Activated naive CD8-positive, alpha-beta T cell treated with anti-CD3 and anti-CD28 coated beads, Interleukin-2, amount 10 ng/mL, durations not matched to agents 7 days and 5 days (primary cell): ENCODE results near the gene CCNF. TPM values are rescaled to one million over a fixed set of nuclear protein-coding genes. Genes with fewer than 3 reads are reported as not detected.
A peak's percentile ranks its signal among the peaks of the same experiment; 100 is the strongest.

Experiments used
- ATAC-seq: fragments of 150-1000 bp; cut with Tn5 transposase; one replicate; pipeline ENCODE4 v1.10.0; 2021; ENCODE audit warnings: low read depth, moderate library complexity
- POLR2A ChIA-PET: fragments of 350-600 bp; sonication (Branson Sonifier 250); formaldehyde crosslinking; loops from one replicate; lab custom pipeline; 2021; ENCODE audit warnings: antibody characterized with exemption; lab: Charles Lee
- DNase-seq: peaks from one replicate; pipeline ENCODE4 v3.0.0; 2021
- H3K27ac Mint-ChIP-seq: one replicate; pipeline ENCODE4 v1.8.0; 2022; ENCODE audit warnings: mild to moderate bottlenecking, mixed read lengths
- H3K27me3 Mint-ChIP-seq: one replicate; pipeline ENCODE4 v1.8.0; 2022; ENCODE audit warnings: mild to moderate bottlenecking, moderate library complexity, mixed read lengths
- H3K36me3 Mint-ChIP-seq: one replicate; pipeline ENCODE4 v1.8.0; 2021; ENCODE audit warnings: mild to moderate bottlenecking, mixed read lengths
- H3K4me1 Mint-ChIP-seq: one replicate; pipeline ENCODE4 v1.8.0; 2021; ENCODE audit warnings: mixed read lengths
- H3K4me3 Mint-ChIP-seq: one replicate; pipeline ENCODE4 v1.8.0; 2022; ENCODE audit warnings: mild to moderate bottlenecking, moderate library complexity, mixed read lengths
- H3K9me3 Mint-ChIP-seq: one replicate; pipeline ENCODE4 v1.8.0; 2021; ENCODE audit warnings: mixed read lengths
- total RNA-seq, 2 experiments: library from RNA; stranded (reverse); gene quantifications; one replicate each; pipeline ENCODE4 v1.2.3, GENCODE V29; 2021

CCNF gene
- total RNA-seq, 2 experiments from 2014 or later = 67.7 to 70.5 TPM

DNA sequence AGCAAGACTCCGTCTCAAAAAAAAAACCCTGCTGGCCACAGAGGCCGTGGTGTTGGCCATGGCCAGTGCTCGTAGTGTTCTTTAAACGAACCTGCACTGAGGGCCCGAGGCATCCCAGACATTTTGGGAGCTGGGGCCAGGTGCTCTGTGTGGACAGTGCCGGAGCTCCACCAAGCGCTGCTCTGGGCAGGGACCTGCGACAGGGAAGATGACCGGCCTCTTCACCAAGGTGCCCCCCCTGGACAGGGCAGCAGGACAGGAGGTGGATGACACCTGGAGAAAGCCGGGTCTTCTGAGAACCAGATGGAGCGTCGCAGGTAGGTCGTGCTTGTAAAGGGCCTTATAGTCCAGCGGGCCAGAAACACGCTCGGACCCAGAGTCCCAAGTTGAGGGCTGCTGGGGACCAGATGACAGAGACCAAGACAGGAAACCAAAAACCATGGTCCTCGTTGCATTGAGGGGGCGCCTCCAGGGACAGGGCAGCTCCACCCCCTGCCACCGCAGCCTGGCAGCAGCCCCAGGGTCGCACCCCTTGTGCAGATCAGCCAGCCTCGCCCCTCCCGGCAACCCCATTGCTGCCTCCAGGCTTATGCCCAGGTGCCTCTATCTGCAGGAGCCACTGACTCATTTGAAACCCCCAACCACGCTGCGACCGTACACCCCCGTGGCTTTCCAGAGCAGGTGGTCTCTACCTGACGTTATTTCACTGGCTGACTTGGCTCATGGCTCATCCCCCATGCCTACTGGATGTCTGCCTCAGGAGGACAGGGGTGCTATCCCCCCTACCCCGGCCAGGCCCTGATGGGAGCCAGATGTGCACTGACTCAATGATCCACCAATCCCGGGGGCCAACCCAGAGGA lies 37.6 kb downstream of the CCNF start:
- ATAC-seq (no peak), DNase-seq (no peak)
- no peaks in the 10 kb centered on the region for H3K9me3 Mint-ChIP-seq
- H3K27ac Mint-ChIP-seq = no peak overlapping the region
- H3K27me3 Mint-ChIP-seq = peaks cover 41% of the 10 kb centered on the region
- peaks cover 4% of the 10 kb centered on the region for H3K36me3 Mint-ChIP-seq
- no peak overlapping the region for H3K4me3 Mint-ChIP-seq
- POLR2A ChIA-PET = interaction anchor here (1.1 kb wide), 1 partner anchor 46 kb away, joined by 3 read pairs; no protein-coding TSS in a partner anchor
- H3K4me1 Mint-ChIP-seq = peaks cover 6% of the 10 kb centered on the region

DNA sequence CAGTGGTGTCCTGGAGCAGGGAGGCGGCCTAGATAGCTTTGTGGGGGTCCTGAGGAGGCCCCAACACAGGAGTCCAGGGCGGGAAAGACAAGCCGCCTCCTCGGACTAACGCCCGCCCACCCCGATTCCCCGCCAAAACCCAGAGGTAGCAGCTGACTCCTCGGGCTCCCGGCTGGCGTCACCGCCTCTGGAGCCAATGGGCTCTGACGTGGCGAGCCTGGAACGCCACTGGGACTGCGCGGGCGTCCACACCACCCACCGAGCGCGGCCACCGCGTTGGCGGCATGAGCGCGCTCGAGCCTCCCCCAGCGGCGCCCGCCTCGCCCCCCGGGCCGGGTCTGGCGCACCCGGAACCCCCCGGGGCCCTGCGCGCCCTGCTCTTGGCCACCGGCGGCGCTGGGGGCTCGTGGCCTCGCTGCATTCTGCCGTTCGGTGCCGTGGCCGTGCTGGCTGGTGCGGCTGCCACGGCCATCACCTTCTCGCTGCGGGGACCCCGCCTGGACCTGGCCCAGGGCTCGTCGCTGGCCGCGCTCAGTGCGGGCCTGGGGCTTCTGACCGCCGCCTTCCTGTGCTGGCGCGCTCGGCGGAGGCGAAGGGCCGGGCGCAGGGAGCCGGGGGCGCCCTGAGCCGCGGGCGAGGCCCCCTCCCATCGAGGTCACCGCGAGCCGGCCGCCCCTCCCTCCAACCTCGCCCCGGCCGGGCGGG lies 38.4 kb downstream of the CCNF start:
- H3K9me3 Mint-ChIP-seq = no peaks in the 10 kb centered on the region
- POLR2A ChIA-PET = interaction anchor here (1.1 to 1.2 kb wide), 2 partner anchors 38 to 45 kb away, joined by 3 read pairs; partner anchors contain the start of gene CCNF
- no peak overlapping the region for H3K27ac Mint-ChIP-seq
- no peak overlapping the region for H3K4me3 Mint-ChIP-seq
- ATAC-seq (peak; percentile 20), DNase-seq (no peak)
- H3K36me3 Mint-ChIP-seq = peaks cover 4% of the 10 kb centered on the region
- peaks cover 43% of the 10 kb centered on the region for H3K27me3 Mint-ChIP-seq
- H3K4me1 Mint-ChIP-seq = peaks cover 6% of the 10 kb centered on the region

DNA sequence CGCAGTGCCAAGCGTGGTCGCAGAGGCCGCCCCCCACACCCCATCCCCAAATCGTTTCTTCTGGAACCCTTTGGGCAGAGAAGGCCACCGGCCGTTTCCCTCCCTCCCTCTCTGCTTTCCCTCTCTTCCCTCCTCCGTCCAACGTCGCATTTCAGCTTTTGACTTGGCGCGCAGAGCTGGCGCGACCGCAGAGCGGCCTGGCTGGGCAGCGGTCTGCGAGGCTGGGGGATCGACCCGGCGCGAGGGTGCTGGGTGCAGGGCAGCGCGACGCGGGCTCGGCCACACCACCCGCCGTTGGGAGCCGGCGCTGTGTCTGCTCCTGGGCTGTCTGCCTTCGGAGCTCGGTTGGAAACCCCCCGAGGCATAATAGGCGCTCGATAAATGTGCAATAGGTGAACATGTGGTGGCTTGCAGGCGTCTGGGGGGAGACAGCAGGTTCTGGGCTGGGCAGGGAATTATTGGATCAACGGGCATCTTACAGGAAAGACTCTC lies 39.0 kb downstream of the CCNF start:
- no peak for DNase-seq
- no peak for ATAC-seq
- H3K27me3 Mint-ChIP-seq = peaks cover 49% of the 10 kb centered on the region
- H3K36me3 Mint-ChIP-seq = peaks cover 2% of the 10 kb centered on the region
- POLR2A ChIA-PET = interaction anchor here (1.2 to 1.3 kb wide), 2 partner anchors 9 to 39 kb away, joined by 3 to 4 read pairs; partner anchors contain the start of genes CCNF and TEDC2
- peak overlapping the region; percentile 51 for H3K4me3 Mint-ChIP-seq
- H3K27ac Mint-ChIP-seq = no peak overlapping the region
- H3K4me1 Mint-ChIP-seq = peaks cover 8% of the 10 kb centered on the region
- H3K9me3 Mint-ChIP-seq = no peaks in the 10 kb centered on the region

DNA sequence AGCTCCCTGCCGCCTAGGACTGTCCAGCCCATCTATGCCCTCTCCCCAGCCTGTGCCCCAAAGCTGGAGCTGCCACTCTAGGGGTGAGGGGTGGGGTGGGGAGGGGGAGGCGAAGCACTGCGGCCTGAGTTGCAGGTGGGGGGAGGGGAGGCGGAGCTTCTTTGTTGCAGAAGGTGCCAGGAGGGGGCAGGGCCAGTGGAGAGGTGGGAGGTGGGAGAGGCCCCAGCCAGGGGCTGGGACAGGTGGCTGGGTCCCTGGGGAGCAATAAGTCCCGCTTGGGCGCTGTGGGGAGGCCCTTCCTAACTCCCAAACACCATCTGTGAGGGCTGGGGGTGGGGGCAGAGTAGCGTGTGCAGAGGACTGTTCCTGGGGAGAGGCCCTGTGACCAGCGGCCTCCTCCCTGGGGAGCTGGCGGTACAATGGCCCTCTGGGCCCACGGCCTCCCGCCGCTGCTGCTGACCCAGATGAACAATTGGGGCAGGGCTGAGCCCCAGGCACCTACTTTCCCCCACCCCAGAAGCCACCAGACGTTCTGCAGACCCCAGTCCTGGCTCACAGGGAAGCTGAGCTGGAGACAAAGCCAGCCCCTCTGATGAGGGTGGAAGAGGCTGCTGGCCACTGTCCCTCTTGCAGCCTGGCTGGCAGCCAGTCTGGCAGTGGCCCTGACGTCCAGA lies 39.6 kb downstream of the CCNF start:
- H3K27ac Mint-ChIP-seq = no peak overlapping the region
- no peaks in the 10 kb centered on the region for H3K36me3 Mint-ChIP-seq
- H3K4me1 Mint-ChIP-seq = peaks cover 9% of the 10 kb centered on the region
- H3K9me3 Mint-ChIP-seq = no peaks in the 10 kb centered on the region
- ATAC-seq = no peak
- peaks cover 51% of the 10 kb centered on the region for H3K27me3 Mint-ChIP-seq
- DNase-seq = no peak
- POLR2A ChIA-PET = interaction anchor here (1.2 to 1.3 kb wide), 2 partner anchors 10 to 39 kb away, joined by 3 to 4 read pairs; partner anchors contain the start of genes CCNF and TEDC2
- no peak overlapping the region for H3K4me3 Mint-ChIP-seq

DNA sequence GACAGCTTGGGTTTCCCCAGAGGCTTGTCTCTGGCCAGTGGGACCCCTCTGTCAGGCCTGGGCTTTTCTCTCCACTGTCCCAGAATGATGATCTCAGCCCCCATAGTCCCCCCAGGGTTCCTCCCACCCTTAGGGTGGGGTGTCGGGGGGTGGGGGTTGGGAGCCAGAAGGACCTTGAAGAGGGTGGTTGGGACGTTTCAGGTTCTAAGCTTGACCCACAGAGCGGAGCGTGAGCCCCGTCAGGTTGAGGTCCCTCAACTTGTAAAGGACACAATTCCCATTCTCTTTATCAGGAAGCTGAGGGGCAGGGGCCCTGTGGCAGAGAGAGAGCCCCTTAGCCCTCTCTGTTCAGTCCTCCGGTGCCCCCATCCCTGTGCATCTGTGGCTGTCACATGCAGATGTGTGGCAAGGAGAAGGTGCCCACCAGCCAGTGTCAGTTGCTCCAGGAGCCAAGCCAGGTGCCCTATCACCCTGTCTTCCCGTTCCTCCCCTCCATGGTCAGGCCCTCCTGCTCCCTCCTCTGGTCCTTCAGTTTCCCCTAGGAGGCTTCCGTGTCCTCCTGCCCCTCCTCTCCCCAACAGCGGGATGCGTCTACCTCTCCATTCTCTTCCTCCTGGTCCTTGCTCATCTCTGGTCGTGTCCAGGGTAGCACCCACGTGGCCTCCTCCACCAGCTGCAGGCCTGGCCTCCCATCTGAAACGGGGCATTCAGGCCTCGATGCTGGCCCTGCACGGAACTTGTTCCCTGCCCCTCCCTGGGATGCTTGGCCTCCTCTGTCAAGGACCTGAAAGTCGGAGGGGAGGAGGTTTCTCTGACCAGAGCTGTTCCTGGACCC lies 40.4 kb downstream of the CCNF start:
- ATAC-seq (no peak), DNase-seq (no peak)
- Mint-ChIP-seq H3K27me3 (peaks cover 51% of the 10 kb centered on the region), H3K4me3 (no peak overlapping the region), H3K9me3 (no peaks in the 10 kb centered on the region), H3K27ac (no peak overlapping the region), H3K36me3 (no peaks in the 10 kb centered on the region), H3K4me1 (peaks cover 9% of the 10 kb centered on the region)
- POLR2A ChIA-PET = interaction anchor here (1.3 to 1.6 kb wide), 2 partner anchors 10 kb away, joined by 4 to 7 read pairs; partner anchors contain the start of gene TEDC2

DNA sequence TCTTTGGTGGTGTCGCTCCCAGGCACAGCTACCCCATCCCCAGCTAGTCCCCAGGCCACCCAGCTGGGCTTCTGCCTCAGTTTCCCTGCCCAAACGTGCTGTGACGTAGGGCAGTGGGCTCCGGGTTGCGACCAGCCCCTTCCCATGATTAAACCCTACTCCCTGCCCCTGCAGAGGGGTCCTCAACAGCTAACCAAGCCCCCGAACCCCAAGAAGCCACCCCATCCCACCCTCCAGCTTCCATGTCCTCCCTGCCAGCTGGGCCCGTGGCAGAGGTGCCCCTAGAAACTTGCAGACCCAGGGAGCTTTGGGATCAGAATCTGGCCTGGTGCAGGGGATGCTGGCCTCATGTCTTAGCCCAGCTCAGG lies 41.0 kb downstream of the CCNF start:
- no peaks in the 10 kb centered on the region for H3K9me3 Mint-ChIP-seq
- no peaks in the 10 kb centered on the region for H3K36me3 Mint-ChIP-seq
- peaks cover 50% of the 10 kb centered on the region for H3K27me3 Mint-ChIP-seq
- POLR2A ChIA-PET = interaction anchor here (1.6 kb wide), 1 partner anchor 10 kb away, joined by 7 read pairs; the partner anchor contains the start of gene TEDC2
- H3K4me1 Mint-ChIP-seq = peaks cover 9% of the 10 kb centered on the region
- H3K27ac Mint-ChIP-seq = no peak overlapping the region
- DNase-seq = no peak
- no peak overlapping the region for H3K4me3 Mint-ChIP-seq
- ATAC-seq = no peak

DNA sequence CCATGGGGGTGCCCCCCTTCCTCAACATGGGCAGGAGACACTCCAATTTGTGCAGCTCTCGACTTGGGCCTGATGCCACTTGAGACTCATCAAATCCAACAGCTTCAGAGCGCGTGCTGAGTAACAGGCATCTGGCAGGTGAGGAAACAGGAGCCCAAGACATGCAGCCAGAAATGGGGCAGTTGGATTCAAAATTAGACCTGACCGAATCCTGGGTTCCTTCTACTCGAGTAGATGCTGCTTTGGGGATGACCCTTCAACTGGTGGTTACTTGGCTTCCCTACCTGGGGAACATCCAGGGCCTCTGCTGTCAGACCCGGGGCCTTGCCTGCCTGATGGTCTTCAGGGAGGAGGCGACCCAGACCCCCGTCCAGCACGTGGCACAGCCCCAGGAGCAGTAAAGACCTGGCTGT lies 41.4 kb downstream of the CCNF start:
- H3K36me3 Mint-ChIP-seq = no peaks in the 10 kb centered on the region
- no peak for ATAC-seq

DNA sequence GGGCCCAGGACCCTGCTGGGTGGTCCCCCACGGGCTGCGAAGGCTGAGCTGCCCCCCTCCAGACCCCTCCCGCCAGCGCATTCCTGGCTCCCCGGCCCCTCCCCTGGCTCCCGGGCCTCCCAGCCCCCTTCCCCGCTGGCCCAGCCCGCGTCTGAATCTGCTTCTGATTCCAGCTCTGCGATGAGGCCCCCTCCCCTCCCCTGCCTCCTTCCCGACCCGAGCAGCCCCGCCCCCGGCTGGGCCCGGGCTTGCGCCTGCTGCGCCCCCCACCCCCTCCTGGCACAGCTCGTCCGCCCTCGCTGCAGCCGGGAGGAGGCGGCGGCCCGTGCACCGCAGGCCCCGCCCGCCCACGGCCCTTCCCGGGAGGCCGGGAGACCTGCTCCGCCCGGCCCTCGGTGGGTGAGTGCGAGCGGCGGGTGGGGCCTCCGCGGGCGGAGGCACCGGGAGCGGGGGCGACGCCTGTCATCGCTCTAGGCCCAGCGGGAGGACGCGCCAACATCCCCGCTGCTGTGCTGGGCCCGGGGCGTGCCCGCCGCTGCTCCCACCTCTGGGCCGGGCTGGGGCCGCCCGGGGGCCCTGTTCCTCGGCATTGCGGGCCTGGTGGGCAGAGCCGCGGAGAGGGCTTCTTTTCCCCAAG lies 41.9 kb downstream of the CCNF start, which contains the start of gene NTN3:
NTN3 (plus strand) TSS at position 282 of the 637 bp plus-strand sequence. CDS start 405 bp downstream, outside the sequence.
- DNase-seq (no peak), ATAC-seq (no peak)
- Mint-ChIP-seq H3K4me1 (peaks cover 9% of the 10 kb centered on the region), H3K27ac (no peak within 1 kb of the TSS), H3K36me3 (no peaks in the 10 kb centered on the region), H3K27me3 (peaks cover 48% of the 10 kb centered on the region), H3K4me3 (no peak within 1 kb of the TSS), H3K9me3 (no peaks in the 10 kb centered on the region)
- POLR2A ChIA-PET = interaction anchor here (0.5 to 1.6 kb wide), 2 partner anchors 11 to 32 kb away, joined by 3 to 7 read pairs; partner anchors contain the start of gene TEDC2

More for the DNA sequence above, 41.4 kb downstream of the CCNF start:
- POLR2A ChIA-PET = interaction anchor here (0.5 to 1.6 kb wide), 2 partner anchors 11 to 32 kb away, joined by 3 to 7 read pairs; partner anchors contain the start of gene TEDC2
- Mint-ChIP-seq H3K4me3 (no peak overlapping the region), H3K4me1 (peaks cover 9% of the 10 kb centered on the region), H3K27ac (no peak overlapping the region), H3K27me3 (peaks cover 49% of the 10 kb centered on the region), H3K9me3 (no peaks in the 10 kb centered on the region)
- DNase-seq = no peak

DNA sequence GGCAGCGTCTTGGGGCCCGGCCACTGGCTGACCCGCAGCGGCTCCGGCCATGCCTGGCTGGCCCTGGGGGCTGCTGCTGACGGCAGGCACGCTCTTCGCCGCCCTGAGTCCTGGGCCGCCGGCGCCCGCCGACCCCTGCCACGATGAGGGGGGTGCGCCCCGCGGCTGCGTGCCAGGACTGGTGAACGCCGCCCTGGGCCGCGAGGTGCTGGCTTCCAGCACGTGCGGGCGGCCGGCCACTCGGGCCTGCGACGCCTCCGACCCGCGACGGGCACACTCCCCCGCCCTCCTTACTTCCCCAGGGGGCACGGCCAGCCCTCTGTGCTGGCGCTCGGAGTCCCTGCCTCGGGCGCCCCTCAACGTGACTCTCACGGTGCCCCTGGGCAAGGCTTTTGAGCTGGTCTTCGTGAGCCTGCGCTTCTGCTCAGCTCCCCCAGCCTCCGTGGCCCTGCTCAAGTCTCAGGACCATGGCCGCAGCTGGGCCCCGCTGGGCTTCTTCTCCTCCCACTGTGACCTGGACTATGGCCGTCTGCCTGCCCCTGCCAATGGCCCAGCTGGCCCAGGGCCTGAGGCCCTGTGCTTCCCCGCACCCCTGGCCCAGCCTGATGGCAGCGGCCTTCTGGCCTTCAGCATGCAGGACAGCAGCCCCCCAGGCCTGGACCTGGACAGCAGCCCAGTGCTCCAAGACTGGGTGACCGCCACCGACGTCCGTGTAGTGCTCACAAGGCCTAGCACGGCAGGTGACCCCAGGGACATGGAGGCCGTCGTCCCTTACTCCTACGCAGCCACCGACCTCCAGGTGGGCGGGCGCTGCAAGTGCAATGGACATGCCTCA lies 42.6 kb downstream of the CCNF start:
- no peak for ATAC-seq
- Mint-ChIP-seq H3K4me3 (no peak overlapping the region), H3K27ac (no peak overlapping the region), H3K9me3 (no peaks in the 10 kb centered on the region), H3K36me3 (no peaks in the 10 kb centered on the region), H3K4me1 (peaks cover 14% of the 10 kb centered on the region), H3K27me3 (peaks cover 42% of the 10 kb centered on the region)
- POLR2A ChIA-PET = interaction anchor here (0.6 to 1.6 kb wide), 3 partner anchors 12 to 284 kb away, joined by 4 to 7 read pairs (median 4); partner anchors contain the start of gene TEDC2
- DNase-seq = no peak

DNA sequence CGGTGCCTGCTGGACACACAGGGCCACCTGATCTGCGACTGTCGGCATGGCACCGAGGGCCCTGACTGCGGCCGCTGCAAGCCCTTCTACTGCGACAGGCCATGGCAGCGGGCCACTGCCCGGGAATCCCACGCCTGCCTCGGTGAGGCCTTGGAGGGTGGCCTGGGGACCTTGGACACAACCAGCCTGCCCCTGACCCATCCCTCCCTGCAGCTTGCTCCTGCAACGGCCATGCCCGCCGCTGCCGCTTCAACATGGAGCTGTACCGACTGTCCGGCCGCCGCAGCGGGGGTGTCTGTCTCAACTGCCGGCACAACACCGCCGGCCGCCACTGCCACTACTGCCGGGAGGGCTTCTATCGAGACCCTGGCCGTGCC lies 43.2 kb downstream of the CCNF start:
- Mint-ChIP-seq H3K4me1 (peaks cover 13% of the 10 kb centered on the region), H3K4me3 (no peak overlapping the region), H3K36me3 (no peaks in the 10 kb centered on the region), H3K27me3 (peaks cover 37% of the 10 kb centered on the region), H3K9me3 (no peaks in the 10 kb centered on the region), H3K27ac (no peak overlapping the region)
- ATAC-seq = no peak
- no peak for DNase-seq
- POLR2A ChIA-PET = interaction anchor here (0.6 to 0.9 kb wide), 2 partner anchors 13 to 285 kb away, joined by 4 read pairs; partner anchors contain the start of gene TEDC2

DNA sequence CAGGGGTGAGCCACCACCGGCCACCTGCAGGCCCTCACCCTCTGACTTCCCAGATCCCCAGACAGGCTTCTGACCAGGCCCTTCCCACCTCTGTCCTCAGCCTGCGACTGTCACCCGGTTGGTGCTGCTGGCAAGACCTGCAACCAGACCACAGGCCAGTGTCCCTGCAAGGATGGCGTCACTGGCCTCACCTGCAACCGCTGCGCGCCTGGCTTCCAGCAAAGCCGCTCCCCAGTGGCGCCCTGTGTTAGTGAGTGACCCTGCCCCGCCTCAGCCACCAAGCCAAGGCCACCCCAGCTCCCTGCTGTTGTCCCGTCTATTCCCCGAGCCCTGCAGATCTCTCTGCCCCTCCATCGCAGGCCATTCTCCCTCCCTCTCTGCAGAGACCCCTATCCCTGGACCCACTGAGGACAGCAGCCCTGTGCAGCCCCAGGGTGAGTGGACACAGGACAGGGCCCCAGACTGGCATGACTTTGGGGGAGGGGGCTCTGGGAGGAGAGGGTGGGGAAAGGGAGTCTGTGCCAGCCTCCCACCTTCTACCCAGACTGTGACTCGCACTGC lies 43.7 kb downstream of the CCNF start:
- Mint-ChIP-seq H3K4me3 (peak overlapping the region; percentile 42), H3K36me3 (no peaks in the 10 kb centered on the region), H3K27ac (no peak overlapping the region), H3K4me1 (peaks cover 13% of the 10 kb centered on the region), H3K27me3 (peaks cover 37% of the 10 kb centered on the region), H3K9me3 (no peaks in the 10 kb centered on the region)
- no peak for ATAC-seq
- POLR2A ChIA-PET = no interaction called here
- no peak for DNase-seq
